K562 (cell line): ENCODE results near the gene ZNF8. TPM values are rescaled to one million over a fixed set of nuclear protein-coding genes. Genes with fewer than 3 reads are reported as not detected.
A peak's percentile ranks its signal among the peaks of the same experiment; 100 is the strongest.

Source experiments
- EHMT2 ChIP-seq: fragments of 450-650 bp; IDR thresholded peaks from 2 replicates; pipeline ENCODE4 v1.6.1; 2018; ENCODE audit warnings: antibody characterized with exemption
- ELK1 ChIP-seq: sonication (generic); formaldehyde crosslinking; IDR thresholded peaks from 2 replicates; pipeline ENCODE4 v1.8.1; 2022; ENCODE audit warnings: missing genetic modification reagents
- HES1 ChIP-seq: fragments of 450-650 bp; IDR thresholded peaks from 2 replicates; pipeline ENCODE4 v1.6.1; 2016; ENCODE audit warnings: low read depth, mild to moderate bottlenecking, moderate library complexity
- MITF ChIP-seq: IDR thresholded peaks from 2 replicates; pipeline ENCODE4 v1.6.1; 2014; ENCODE audit warnings: antibody characterized with exemption
- PHTF2 ChIP-seq: fragments of 250-450 bp; sonication (Bioruptor Pico); IDR thresholded peaks from 2 replicates; pipeline ENCODE4 v1.5.0; 2021; ENCODE audit warnings: mild to moderate bottlenecking
- PRDM10 ChIP-seq: fragments of 450-650 bp; IDR thresholded peaks from 2 replicates; pipeline ENCODE4 v1.6.1; 2018; ENCODE audit not compliant: partially characterized antibody
- SPI1 ChIP-seq: IDR thresholded peaks from 2 replicates; pipeline ENCODE4 v1.6.1; 2011; ENCODE audit warnings: low read depth, low read length, control low read depth, borderline replicate concordance
- ZEB2 ChIP-seq: fragments of 450-650 bp; IDR thresholded peaks from 2 replicates; pipeline ENCODE4 v1.6.1; 2016
- ZNF146 ChIP-seq: IDR thresholded peaks from one replicate; pipeline ENCODE4 v1.6.1; 2018; ENCODE audit warnings: missing compliant biosample characterization; ENCODE audit not compliant: unreplicated experiment
- polyA plus RNA-seq, 8 experiments: library from polyadenylated mRNA; depleted of rRNA in 4 of 8; stranded (reverse) in 5 of 8; unstranded in 3 of 8; fragments of >200 nt; fragmentation: Nextera tagmentation in 2 of 8; fragmentation: Illumina TruSeq in 1 of 8; extraction: Ambion mirVana in 2 of 8; extraction: Trizol in 1 of 8; gene quantifications; 2 replicates each; pipeline versions ENCODE4 v1.2.1 to v1.2.3, GENCODE V29; 2011 to 2014; ENCODE audit warnings: inconsistent platforms in 1 of 8, missing spikeins in 1 of 8
- total RNA-seq, 7 experiments: library from RNA; depleted of rRNA in 6 of 7; stranded (reverse); fragments of >200 nt in 6 of 7; fragmentation: Illumina TruSeq in 2 of 7; extraction: Trizol in 2 of 7; gene quantifications; 2 replicates each; pipeline versions ENCODE4 v1.2.1 to v1.2.3, GENCODE V29; 2011 to 2021; ENCODE audit warnings: low replicate concordance in 1 of 7

ZNF8 gene
- total and polyA plus RNA-seq, 9 of the 15 experiments (the other 6 are each of a cell fraction or from before 2014, with no cell fraction given) = 0.71 to 7.7 (median 4.7) TPM

- TF ChIP-seq SPI1 = peak; percentile 87
- TF ChIP-seq ELK1 = no peak
- no peak for TF ChIP-seq HES1
- no peak for TF ChIP-seq PHTF2 (CRISPR knock-in tag)
- TF ChIP-seq EHMT2 = no peak
- peak; percentile 73 for TF ChIP-seq ZEB2
- TF ChIP-seq MITF = no peak
- peak; percentile 98 for TF ChIP-seq PRDM10
- no peak for TF ChIP-seq ZNF146 (CRISPR knock-in tag)
These were observed 26.5 kb downstream of the ZNF8 start, which contains the start of gene ERVK3-1 (continued) for GRCh38 chr19:58305065-58305931.
